H1 (cell line): ENCODE data around the gene COPS6. TPM values are rescaled to one million over a fixed set of nuclear protein-coding genes. Genes with fewer than 3 reads are reported as not detected.
A peak's percentile ranks its signal among the peaks of the same experiment; 100 is the strongest.

ENCODE experiments used
- CTCF ChIA-PET: fragments of 300-600 bp; sonication (Branson Sonifier 250); formaldehyde crosslinking; loops from one replicate; lab custom pipeline; 2021; ENCODE audit not compliant: partially characterized antibody; lab: Charles Lee
- POLR2A ChIA-PET: fragments of 300-600 bp; sonication (Branson Sonifier 250); formaldehyde crosslinking; loops from one replicate; lab custom pipeline; 2021; ENCODE audit warnings: inconsistent platforms; ENCODE audit not compliant: partially characterized antibody; lab: Charles Lee
- DNase-seq, 2 experiments: peaks; one replicate each; pipeline versions ENCODE4 v3.0.0 to v3.0.0-alpha.2; 2010 to 2022; ENCODE audit warnings: low spot score in 2 of 2, low read depth in 1 of 2, mixed read lengths in 1 of 2
- FAIRE-seq: peaks from 2 replicates; lab custom pipeline; 2011; peaks lifted over from hg19 to GRCh38; lab: Jason Lieb, UNC
- H2AFZ ChIP-seq: 2 replicates; pipeline ENCODE4 v1.8.1; 2012; ENCODE audit warnings: low read length, inconsistent platforms
- H2AK5ac ChIP-seq: 2 replicates; pipeline ENCODE4 v1.6.1; 2013; ENCODE audit warnings: low read depth, low read length
- H2BK120ac ChIP-seq: replicated peaks from 2 replicates; pipeline ENCODE3; 2013; ENCODE audit warnings: low read depth, low read length, inconsistent platforms
- H2BK12ac ChIP-seq: 2 replicates; pipeline ENCODE4 v1.6.1; 2013; ENCODE audit warnings: low read depth, low read length
- H2BK15ac ChIP-seq: 2 replicates; pipeline ENCODE4 v1.6.1; 2013; ENCODE audit warnings: low read length
- H2BK20ac ChIP-seq: 2 replicates; pipeline ENCODE4 v1.6.1; 2013; ENCODE audit warnings: low read length
- H2BK5ac ChIP-seq: 2 replicates; pipeline ENCODE4 v1.6.1; 2013; ENCODE audit warnings: low read depth, low read length
- H3K14ac ChIP-seq: 2 replicates; pipeline ENCODE4 v1.6.1; 2013; ENCODE audit warnings: inconsistent platforms; ENCODE audit not compliant: insufficient read length
- H3K18ac ChIP-seq: 2 replicates; pipeline ENCODE4 v1.6.1; 2013; ENCODE audit warnings: low read length; ENCODE audit errors: extremely low read depth
- H3K23ac ChIP-seq: 2 replicates; pipeline ENCODE4 v1.6.1; 2013; ENCODE audit warnings: inconsistent platforms; ENCODE audit not compliant: insufficient read length
- H3K23me2 ChIP-seq: 2 replicates; pipeline ENCODE4 v1.6.1; 2013; ENCODE audit warnings: low read depth, low read length
- H3K27ac ChIP-seq: 2 replicates; pipeline ENCODE4 v1.6.1; 2011; ENCODE audit warnings: low read depth, low read length, inconsistent platforms
- H3K27me3 ChIP-seq, 4 experiments: replicated peaks in 1 of 4; 1 replicate in 1 of 4; 2 replicates in 3 of 4; pipeline versions ENCODE4 v1.6.1 to v1.8.1; 2011 to 2013; ENCODE audit warnings: low read length in 3 of 4, mild to moderate bottlenecking in 3 of 4, inconsistent platforms in 2 of 4, mixed read lengths in 2 of 4, moderate library complexity in 1 of 4; ENCODE audit not compliant: control insufficient read depth in 3 of 4, insufficient read depth in 3 of 4; ENCODE audit errors: extremely low read depth in 1 of 4
- H3K36me3 ChIP-seq, 4 experiments: 2 replicates each; pipeline versions ENCODE4 v1.6.1 to v1.8.1; 2011 to 2013; ENCODE audit warnings: mild to moderate bottlenecking in 4 of 4, low read length in 3 of 4, moderate library complexity in 2 of 4, control low read depth in 1 of 4, inconsistent platforms in 1 of 4; ENCODE audit not compliant: insufficient read depth in 4 of 4, control insufficient read depth in 2 of 4
- H3K4ac ChIP-seq: replicated peaks from 2 replicates; pipeline ENCODE3; 2013; ENCODE audit warnings: low read length, low read depth, mixed read lengths, inconsistent platforms; ENCODE audit not compliant: insufficient read length
- H3K4me1 ChIP-seq, 4 experiments: replicated peaks in 1 of 4; 1 replicate in 1 of 4; 2 replicates in 3 of 4; pipeline versions ENCODE4 v1.6.1 to v1.8.1; 2011 to 2013; ENCODE audit warnings: low read length in 3 of 4, inconsistent platforms in 2 of 4, mixed read lengths in 1 of 4; ENCODE audit not compliant: insufficient read depth in 4 of 4, control insufficient read depth in 3 of 4
- H3K4me2 ChIP-seq, 2 experiments: 2 replicates each; pipeline versions ENCODE4 v1.6.1 to v1.8.1; 2011 to 2013; ENCODE audit warnings: low read depth in 2 of 2, low read length in 2 of 2, control low read depth in 1 of 2, inconsistent platforms in 1 of 2, mild to moderate bottlenecking in 1 of 2; ENCODE audit not compliant: insufficient read depth in 1 of 2
- H3K4me3 ChIP-seq, 4 experiments: fragments of 200-600, 300-600 bp in 1 of 4; sonication (generic), shearing (Covaris generic), sonication (Bioruptor Twin) in 1 of 4; 2 replicates each; pipeline versions ENCODE4 v1.5.1 to v1.8.1; 2011 to 2016; ENCODE audit warnings: low read length in 4 of 4, low read depth in 3 of 4, control low read depth in 2 of 4, inconsistent platforms in 2 of 4, mild to moderate bottlenecking in 2 of 4, mixed read lengths in 1 of 4, moderate library complexity in 1 of 4; ENCODE audit not compliant: insufficient read depth in 2 of 4; ENCODE audit errors: extremely low read depth in 1 of 4
- H3K56ac ChIP-seq: replicated peaks from 2 replicates; pipeline ENCODE3; 2013; ENCODE audit warnings: low read depth, mild to moderate bottlenecking, mixed read lengths, low read length, inconsistent platforms; ENCODE audit not compliant: insufficient read length
- H3K79me1 ChIP-seq: 2 replicates; pipeline ENCODE4 v1.6.1; 2013; ENCODE audit warnings: low read depth, low read length, control low read depth
- H3K79me2 ChIP-seq, 2 experiments: 2 replicates each; pipeline versions ENCODE4 v1.6.1 to v1.8.1; 2012 to 2013; ENCODE audit warnings: low read length in 2 of 2, mild to moderate bottlenecking in 2 of 2, inconsistent platforms in 1 of 2; ENCODE audit not compliant: insufficient read depth in 2 of 2, control insufficient read depth in 1 of 2
- H3K9ac ChIP-seq, 4 experiments: replicated peaks in 1 of 4; 1 replicate in 1 of 4; 2 replicates in 3 of 4; pipeline versions ENCODE4 v1.6.1 to v1.8.1; 2011 to 2013; ENCODE audit warnings: low read depth in 3 of 4, low read length in 3 of 4, control low read depth in 2 of 4, mild to moderate bottlenecking in 2 of 4, moderate library complexity in 2 of 4, inconsistent platforms in 1 of 4; ENCODE audit errors: extremely low read depth in 1 of 4
- H3K9me3 ChIP-seq, 2 experiments: 2 replicates each; pipeline versions ENCODE4 v1.6.1 to v1.8.1; 2012 to 2013; ENCODE audit warnings: mild to moderate bottlenecking in 2 of 2, moderate library complexity in 2 of 2, control low read depth in 1 of 2, inconsistent platforms in 1 of 2, low read depth in 1 of 2, low read length in 1 of 2, mixed read lengths in 1 of 2; ENCODE audit not compliant: insufficient read depth in 2 of 2
- H4K20me1 ChIP-seq, 2 experiments: replicated peaks in 1 of 2; 2 replicates each; pipeline versions ENCODE3 to v1.8.1; 2011 to 2013; ENCODE audit warnings: inconsistent platforms in 2 of 2, low read length in 2 of 2, mild to moderate bottlenecking in 1 of 2; ENCODE audit not compliant: insufficient read depth in 2 of 2, control insufficient read depth in 1 of 2
- H4K5ac ChIP-seq: 2 replicates; pipeline ENCODE4 v1.6.1; 2013; ENCODE audit warnings: low read length, low read depth, mixed read lengths, inconsistent platforms; ENCODE audit not compliant: insufficient read length
- H4K8ac ChIP-seq: 2 replicates; pipeline ENCODE4 v1.8.0; 2013; ENCODE audit warnings: mild to moderate bottlenecking, moderate library complexity, low read length, inconsistent platforms; ENCODE audit not compliant: insufficient read depth; ENCODE audit errors: extremely low read depth
- H4K91ac ChIP-seq: replicated peaks from 2 replicates; pipeline ENCODE3; 2013; ENCODE audit warnings: low read length, mixed read lengths, inconsistent platforms; ENCODE audit not compliant: insufficient read length
- GTF2F1 ChIP-seq: IDR thresholded peaks from 2 replicates; pipeline ENCODE4 v1.6.1; 2012; ENCODE audit warnings: low read depth, low read length, improper control_type of control experiment, borderline replicate concordance
- POLR2A ChIP-seq, 2 experiments: IDR thresholded peaks; 1 replicate in 1 of 2; 2 replicates in 1 of 2; pipeline ENCODE4 v1.6.1; 2011; ENCODE audit warnings: low read depth in 2 of 2, low read length in 2 of 2, mild to moderate bottlenecking in 2 of 2; ENCODE audit errors: control extremely low read depth in 1 of 2
- RBBP5 ChIP-seq: IDR thresholded peaks from 2 replicates; pipeline ENCODE4 v1.7.1; 2012; ENCODE audit warnings: low read depth, mild to moderate bottlenecking, inconsistent platforms, low read length, moderate library complexity, borderline replicate concordance
- WGBS, 2 experiments: shearing (Covaris generic) in 1 of 2; methylation state at CpG; one replicate each; pipeline versions ENCODE4 v1.1.6 to v1.1.7; 2013 to 2015; ENCODE audit warnings: low lambda C conversion rate in 2 of 2, mixed read lengths in 2 of 2, inconsistent platforms in 1 of 2, low coverage in 1 of 2, missing lambda C conversion rate in 1 of 2; ENCODE audit not compliant: insufficient replicate concordance in 2 of 2, insufficient coverage in 1 of 2, insufficient read length in 1 of 2; ENCODE audit errors: extremely low coverage in 1 of 2, missing lambda C conversion rate in 1 of 2; 5-methylcytosine and 5-hydroxymethylcytosine counted together
- polyA plus RNA-seq, 7 experiments: library from polyadenylated mRNA; depleted of rRNA in 3 of 7; stranded (reverse) in 5 of 7; unstranded in 2 of 7; fragments of >200 nt in 5 of 7; fragments of 200-250 nt in 2 of 7; gene quantifications; 1 replicate in 5 of 7; 2 replicates in 1 of 7; 4 replicates in 1 of 7; pipeline versions ENCODE4 v1.2.1 to v1.2.3, GENCODE V29; 2011 to 2013; ENCODE audit warnings: missing spikeins in 2 of 7, mixed read lengths in 2 of 7
- total RNA-seq: library from RNA; stranded (reverse); fragmentation: NEBNext Ultra II Directional; extraction: Animal tissue kit (Norgen Biotek cat#: 25700); gene quantifications from 2 replicates; pipeline ENCODE4 v1.2.1, GENCODE V29; 2021
- TF ChIP-seq, protein P1 (sequence below): IDR thresholded peaks from 2 replicates; pipeline ENCODE4 v1.6.1; 2012; ENCODE audit warnings: inconsistent platforms

Gene COPS6
- total and polyA plus RNA-seq, 2 of the 8 experiments (the other 6 are each of a cell fraction or from before 2014, with no cell fraction given): 127 to 225 TPM

DNA sequence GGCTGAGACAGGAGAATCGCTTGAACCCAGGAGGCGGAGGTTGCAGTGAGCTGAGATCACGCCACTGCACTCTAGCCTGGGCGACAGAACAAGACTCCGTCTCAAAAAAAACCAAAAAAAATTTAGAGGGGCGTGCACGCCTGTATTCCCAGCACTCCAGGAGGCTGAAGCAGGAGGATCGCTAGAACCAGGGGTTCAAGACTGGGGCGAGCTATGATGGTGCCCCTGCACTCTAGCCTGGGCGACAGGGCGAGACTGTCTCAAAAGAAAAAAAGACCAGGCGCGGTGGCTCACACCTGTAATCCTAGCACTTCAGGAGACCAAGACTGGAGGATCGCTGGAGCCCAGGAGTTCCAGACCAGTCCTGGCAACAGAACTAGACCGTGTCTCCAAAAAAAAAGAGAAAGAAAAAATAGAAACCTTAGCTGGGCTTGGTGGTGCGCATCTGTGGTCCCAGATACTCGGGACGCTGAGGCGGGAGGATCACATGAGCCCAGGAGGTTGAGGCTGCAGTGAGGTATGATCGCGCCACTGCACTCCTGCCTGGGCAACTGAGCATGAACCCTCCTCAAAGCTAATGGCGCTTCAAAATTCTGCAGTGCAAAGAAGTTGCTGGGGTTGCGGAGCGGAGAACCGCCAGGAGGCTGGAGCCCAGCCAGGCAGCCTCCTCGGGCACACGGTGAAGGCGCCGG lies 37.6 kb downstream of the COPS6 start:
- Histone ChIP-seq H3K4me3 (peak overlapping the region; percentile 84 to 90 (median 88)), H4K20me1 (no peaks in the 10 kb centered on the region), H4K5ac (peak overlapping the region; percentile 96), H3K79me1 (no peaks in the 10 kb centered on the region), H3K23ac (no peak overlapping the region), H3K36me3 (no peaks in the 10 kb centered on the region), H2BK5ac (peak overlapping the region; percentile 98), H3K56ac (peak overlapping the region; percentile 97), H3K4ac (peak overlapping the region; percentile 19), H2BK12ac (peak overlapping the region; percentile 95; the same call in 1 of the 2 replicates), H3K79me2 (no peaks in the 10 kb centered on the region; a peak in 1 of 4 replicates), H3K9ac (peak overlapping the region; percentile 51 to 93 (median 91)), H2BK20ac (no peak overlapping the region), H3K14ac (no peak overlapping the region), H3K27me3 (peaks cover 0 to 11% (median 0%) of the 10 kb centered on the region in 4 experiments; a peak in 2 of 7 replicates), H4K91ac (peak overlapping the region; percentile 84), H3K27ac (peak overlapping the region; percentile 90), H2AFZ (peak overlapping the region; percentile 72; the same call in 1 of the 2 replicates), H3K18ac (peak overlapping the region; percentile 99), H2AK5ac (no peak overlapping the region), H4K8ac (peak overlapping the region; percentile 66), H3K23me2 (peaks cover 8% of the 10 kb centered on the region; the same call in 1 of the 2 replicates)
- no peak for DNase-seq
- CTCF ChIA-PET: interaction anchor here (0.7 to 5.3 kb wide), 6 partner anchors 14 to 443 kb away, joined by 3 to 24 read pairs (median 4); partner anchors contain the start of genes AP4M1 and MCM7
- 21% methylated on average over 23 of the region's 29 CpGs; no CpG with 5 or more reads in 1 of the 2 experiments for WGBS, 2 experiments
- FAIRE-seq: no peak
- POLR2A ChIA-PET: interaction anchor here (0.6 to 19.1 kb wide), 21 partner anchors 9 to 303 kb away, joined by 3 to 414 read pairs (median 4); partner anchors contain the start of genes AP4M1, COPS6, GAL3ST4 and LAMTOR4
- TF ChIP-seq, protein P1, sequence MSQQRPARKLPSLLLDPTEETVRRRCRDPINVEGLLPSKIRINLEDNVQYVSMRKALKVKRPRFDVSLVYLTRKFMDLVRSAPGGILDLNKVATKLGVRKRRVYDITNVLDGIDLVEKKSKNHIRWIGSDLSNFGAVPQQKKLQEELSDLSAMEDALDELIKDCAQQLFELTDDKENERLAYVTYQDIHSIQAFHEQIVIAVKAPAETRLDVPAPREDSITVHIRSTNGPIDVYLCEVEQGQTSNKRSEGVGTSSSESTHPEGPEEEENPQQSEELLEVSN: peak; percentile 37; the same call in 1 of the 2 replicates
- TF ChIP-seq RBBP5 (no peak), GTF2F1 (0 out of 2 replicates have a peak, but pooled peaks have one; percentile 30), POLR2A (IDR thresholded peaks at IDR 0.05; ENCODE audit: control extremely low read depth in 1 of 2, low read depth in 2 of 2, low read length in 2 of 2) (peak in 1 of 2 experiments; percentile 75; a peak in 1 of 3 replicates)
- TF ChIP-seq, all 59 proteins: peak for 3
- Histone ChIP-seq H2BK120ac (peak overlapping the region; percentile 78), H3K4me2 (peak overlapping the region; percentile 74 to 90), H3K4me1 (peaks cover 0 to 8% (median 0%) of the 10 kb centered on the region in 4 experiments; a peak in 1 of 7 replicates), H2BK15ac (no peak overlapping the region), H3K9me3 (no peaks in the 10 kb centered on the region)
